HuH-7 (cell line): Measurements from ENCODE around the gene CEP126.

Experiments
- DNase-seq: peaks from one replicate; pipeline ENCODE4 v3.0.0; 2011; ENCODE audit warnings: low spot score

CEP126 gene

GRCh38 chr11:101914738-101915426 lies at the start of gene CEP126:
Gene CEP126 (plus strand): TSS chr11:101915010. CDS start chr11:101915285, 275 bp downstream.
- peak; percentile 73 for DNase-seq

- DNase-seq, result peak; percentile 18
These were observed 48.0 kb upstream of the CEP126 start for GRCh38 chr11:101866619-101867491.

- no peak for DNase-seq
These were observed 46.9 kb upstream of the CEP126 start for GRCh38 chr11:101867951-101868350.

- DNase-seq, result no peak
These were observed 44.3 kb upstream of the CEP126 start for GRCh38 chr11:101870510-101870909.

- no peak for DNase-seq
These were observed 42.5 kb upstream of the CEP126 start for GRCh38 chr11:101872171-101872882.

GRCh38 chr11:101880222-101880621 lies 34.6 kb upstream of the CEP126 start:
- no peak for DNase-seq

GRCh38 chr11:101881586-101881985 lies 33.2 kb upstream of the CEP126 start:
- no peak for DNase-seq

GRCh38 chr11:101885631-101886030 lies 29.2 kb upstream of the CEP126 start:
- no peak for DNase-seq

GRCh38 chr11:101889767-101890166 lies 25.0 kb upstream of the CEP126 start:
- no peak for DNase-seq

GRCh38 chr11:101894505-101894904 lies 20.3 kb upstream of the CEP126 start:
- DNase-seq, result no peak

GRCh38 chr11:101907815-101908214 lies 7.0 kb upstream of the CEP126 start:
- DNase-seq, result no peak

- no peak for DNase-seq
These were observed 5.7 kb upstream of the CEP126 start for GRCh38 chr11:101909087-101909486.

- DNase-seq, result peak; percentile 16
These were observed 2.0 kb upstream of the CEP126 start for GRCh38 chr11:101912823-101913284.

GRCh38 chr11:101913656-101914055 lies 1.2 kb upstream of the CEP126 start:
- no peak for DNase-seq

GRCh38 chr11:101914341-101914737 lies 471 bp upstream of the CEP126 start:
- DNase-seq, result no peak

GRCh38 chr11:101915791-101916291 lies 1.0 kb downstream of the CEP126 start:
- no peak for DNase-seq

- DNase-seq, result no peak
These were observed 1.6 kb downstream of the CEP126 start, which contains the start of gene ANGPTL5 for GRCh38 chr11:101916422-101916821. Gene ANGPTL5 (minus strand): TSS chr11:101916522. CDS start chr11:101907909, 8,613 bp downstream.

- DNase-seq, result no peak
These were observed 2.4 kb downstream of the CEP126 start for GRCh38 chr11:101917226-101917625.

GRCh38 chr11:101920992-101921391 lies 6.2 kb downstream of the CEP126 start:
- DNase-seq, result no peak

GRCh38 chr11:101923554-101923953 lies 8.7 kb downstream of the CEP126 start:
- no peak for DNase-seq

- peak; percentile 37 for DNase-seq
These were observed 14.6 kb downstream of the CEP126 start for GRCh38 chr11:101929294-101929915.

- no peak for DNase-seq
These were observed 16.9 kb downstream of the CEP126 start for GRCh38 chr11:101931692-101932091.
